HEK293 (cell line): Measurements from ENCODE around the gene STK10.

Experiments used
- YY1 ChIP-seq: fragments of 450-650 bp; formaldehyde crosslinking; IDR thresholded peaks from 2 replicates; pipeline ENCODE4 v1.5.1; 2018; ENCODE audit warnings: missing biosample characterization, missing genetic modification characterization
- ZBTB8A ChIP-seq: fragments of 450-650 bp; formaldehyde crosslinking; IDR thresholded peaks from 2 replicates; pipeline ENCODE4 v1.5.1; 2016; ENCODE audit warnings: missing biosample characterization, missing genetic modification characterization
- ZFP37 ChIP-seq: fragments of 450-650 bp; formaldehyde crosslinking; IDR thresholded peaks from 2 replicates; pipeline ENCODE4 v1.5.1; 2016; ENCODE audit warnings: missing biosample characterization, missing genetic modification characterization
- ZNF37A ChIP-seq: fragments of 450-650 bp; IDR thresholded peaks from 2 replicates; pipeline ENCODE4 v1.5.1; 2018; ENCODE audit warnings: missing biosample characterization, missing genetic modification characterization
- TF ChIP-seq, protein P1 (sequence below): fragments of 450-650 bp; formaldehyde crosslinking; IDR thresholded peaks from 2 replicates; pipeline ENCODE4 v1.5.1; 2016; ENCODE audit warnings: missing biosample characterization, missing genetic modification characterization
- TF ChIP-seq, protein P2 (sequence below): fragments of 450-650 bp; formaldehyde crosslinking; IDR thresholded peaks from 2 replicates; pipeline ENCODE4 v1.5.1; 2016; ENCODE audit warnings: missing biosample characterization, missing genetic modification characterization

DNA sequence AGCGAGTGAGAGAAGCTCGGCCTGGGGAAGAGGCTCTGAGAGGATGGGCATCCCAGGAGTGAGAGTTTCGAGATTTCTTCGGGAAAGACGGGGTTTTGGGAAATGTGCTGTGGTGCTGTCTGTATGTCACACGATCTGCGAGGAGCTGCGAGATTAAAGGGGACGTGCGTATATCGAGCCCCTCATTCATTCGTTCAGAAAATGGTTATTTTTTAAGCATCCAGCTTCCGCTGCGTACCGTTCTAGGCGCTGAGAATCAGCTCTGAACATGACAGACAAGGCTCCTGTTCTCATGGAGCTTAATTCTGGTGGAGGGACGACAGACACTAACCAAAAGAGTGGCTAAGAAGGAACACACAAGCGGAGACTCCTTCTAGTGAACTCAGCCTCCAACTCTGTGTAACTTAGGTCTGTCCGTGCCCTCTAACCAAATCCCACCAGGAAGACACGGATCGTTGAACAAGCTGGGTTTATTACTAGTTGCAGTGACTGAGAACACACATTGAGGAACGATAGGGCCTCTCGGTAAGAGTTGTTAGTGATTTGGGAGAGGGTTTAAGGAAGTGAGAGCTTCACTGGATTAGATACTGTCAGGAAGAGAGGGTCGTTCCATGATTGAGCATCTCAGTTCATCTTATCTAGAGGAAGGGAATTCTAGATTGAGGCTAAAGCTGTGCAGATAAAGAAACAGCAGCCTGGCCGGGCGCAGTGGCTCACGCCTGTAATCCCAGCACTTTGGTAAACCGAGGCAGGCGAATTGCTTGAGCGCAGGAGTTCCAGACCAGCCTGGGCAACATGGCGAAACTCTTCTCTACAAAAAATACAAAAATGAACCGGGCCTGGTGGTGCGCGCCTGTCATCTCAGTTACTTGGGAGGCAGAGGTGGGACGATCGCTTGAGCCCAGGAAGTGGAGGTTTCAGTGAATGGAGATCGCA, 180.6 kb downstream of the STK10 start:
- TF ChIP-seq, protein P1, sequence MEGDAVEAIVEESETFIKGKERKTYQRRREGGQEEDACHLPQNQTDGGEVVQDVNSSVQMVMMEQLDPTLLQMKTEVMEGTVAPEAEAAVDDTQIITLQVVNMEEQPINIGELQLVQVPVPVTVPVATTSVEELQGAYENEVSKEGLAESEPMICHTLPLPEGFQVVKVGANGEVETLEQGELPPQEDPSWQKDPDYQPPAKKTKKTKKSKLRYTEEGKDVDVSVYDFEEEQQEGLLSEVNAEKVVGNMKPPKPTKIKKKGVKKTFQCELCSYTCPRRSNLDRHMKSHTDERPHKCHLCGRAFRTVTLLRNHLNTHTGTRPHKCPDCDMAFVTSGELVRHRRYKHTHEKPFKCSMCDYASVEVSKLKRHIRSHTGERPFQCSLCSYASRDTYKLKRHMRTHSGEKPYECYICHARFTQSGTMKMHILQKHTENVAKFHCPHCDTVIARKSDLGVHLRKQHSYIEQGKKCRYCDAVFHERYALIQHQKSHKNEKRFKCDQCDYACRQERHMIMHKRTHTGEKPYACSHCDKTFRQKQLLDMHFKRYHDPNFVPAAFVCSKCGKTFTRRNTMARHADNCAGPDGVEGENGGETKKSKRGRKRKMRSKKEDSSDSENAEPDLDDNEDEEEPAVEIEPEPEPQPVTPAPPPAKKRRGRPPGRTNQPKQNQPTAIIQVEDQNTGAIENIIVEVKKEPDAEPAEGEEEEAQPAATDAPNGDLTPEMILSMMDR (tag by site-specific recombination), result no peak
- TF ChIP-seq, protein P2, sequence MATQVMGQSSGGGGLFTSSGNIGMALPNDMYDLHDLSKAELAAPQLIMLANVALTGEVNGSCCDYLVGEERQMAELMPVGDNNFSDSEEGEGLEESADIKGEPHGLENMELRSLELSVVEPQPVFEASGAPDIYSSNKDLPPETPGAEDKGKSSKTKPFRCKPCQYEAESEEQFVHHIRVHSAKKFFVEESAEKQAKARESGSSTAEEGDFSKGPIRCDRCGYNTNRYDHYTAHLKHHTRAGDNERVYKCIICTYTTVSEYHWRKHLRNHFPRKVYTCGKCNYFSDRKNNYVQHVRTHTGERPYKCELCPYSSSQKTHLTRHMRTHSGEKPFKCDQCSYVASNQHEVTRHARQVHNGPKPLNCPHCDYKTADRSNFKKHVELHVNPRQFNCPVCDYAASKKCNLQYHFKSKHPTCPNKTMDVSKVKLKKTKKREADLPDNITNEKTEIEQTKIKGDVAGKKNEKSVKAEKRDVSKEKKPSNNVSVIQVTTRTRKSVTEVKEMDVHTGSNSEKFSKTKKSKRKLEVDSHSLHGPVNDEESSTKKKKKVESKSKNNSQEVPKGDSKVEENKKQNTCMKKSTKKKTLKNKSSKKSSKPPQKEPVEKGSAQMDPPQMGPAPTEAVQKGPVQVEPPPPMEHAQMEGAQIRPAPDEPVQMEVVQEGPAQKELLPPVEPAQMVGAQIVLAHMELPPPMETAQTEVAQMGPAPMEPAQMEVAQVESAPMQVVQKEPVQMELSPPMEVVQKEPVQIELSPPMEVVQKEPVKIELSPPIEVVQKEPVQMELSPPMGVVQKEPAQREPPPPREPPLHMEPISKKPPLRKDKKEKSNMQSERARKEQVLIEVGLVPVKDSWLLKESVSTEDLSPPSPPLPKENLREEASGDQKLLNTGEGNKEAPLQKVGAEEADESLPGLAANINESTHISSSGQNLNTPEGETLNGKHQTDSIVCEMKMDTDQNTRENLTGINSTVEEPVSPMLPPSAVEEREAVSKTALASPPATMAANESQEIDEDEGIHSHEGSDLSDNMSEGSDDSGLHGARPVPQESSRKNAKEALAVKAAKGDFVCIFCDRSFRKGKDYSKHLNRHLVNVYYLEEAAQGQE (tag by site-specific recombination), result no peak
- TF ChIP-seq ZBTB8A (no peak), YY1 (tag by site-specific recombination) (no peak), ZFP37 (tag by site-specific recombination) (no peak; the same call in 1 of the 2 replicates), ZNF37A (tag by site-specific recombination) (no peak)
